Left cardiac atrium (tissue), 4 donors: Measurements from ENCODE around the gene EEF1G. TPM values are rescaled to one million over a fixed set of nuclear protein-coding genes. Genes with fewer than 3 reads are reported as not detected.
A peak's percentile ranks its signal among the peaks of the same experiment; 100 is the strongest.
"Not testable (repeated sequence)": the region's sequence is repeated elsewhere in the genome, so short reads cannot be mapped to it uniquely, and the experiment has no call there.

Experiments used
- ATAC-seq, 2 donors: fragments of 200-7000 bp; cut with Tn5 transposase; one replicate each; pipeline ENCODE4 v1.9.1; 2020; ENCODE audit warnings: mild to moderate bottlenecking in 2 of 2, moderate library complexity in 2 of 2
- DNase-seq: peaks from one replicate; pipeline ENCODE4 v3.0.0-alpha.2; 2020
- intact Hi-C, 2 donors: fragments of 100-400 bp; cut with DNase I; formaldehyde crosslinking; loops; one replicate each; pipeline versions ENCODE4 v1.14.1 to v1.15.1; 2022 to 2023
- long read RNA-seq: library from polyadenylated mRNA; unstranded; transcript quantifications from one replicate; pipeline ENCODE4 v2.0.0, GENCODE V29; 2021
- total RNA-seq, 2 donors: library from RNA; stranded (reverse); fragmentation: NEBNext Ultra II Directional; extraction: Animal tissue kit (Norgen Biotek cat#: 25700); gene quantifications; one replicate each; pipeline ENCODE4 v1.2.1, GENCODE V29; 2021
- donor health status: DM: no; HTN: yes; CAD: no.
- donor health status: DM: no; HTN: yes; CAD: no; lungs with severe emphysema.
- donor health status: DM: yes; HTN: yes; CAD: no.
- donor health status: Dilated cardiomyopathy.

Gene EEF1G
- total RNA-seq = 100 to 1,000 TPM; 833 to 894 TPM
- long read RNA-seq, transcript EEF1G-203 (9 exons, 2,496 nt) = minor isoform, 25 of 2,611 reads
- long read RNA-seq, transcript EEF1G-201 (10 exons, 1,523 nt) = major isoform, 2,572 of 2,611 reads
- long read RNA-seq, partial matches to known transcripts = 2 of 2,611 reads
- long read RNA-seq, other reads (novel, unspliced or antisense) = 12 of 2,611 reads

- intact Hi-C loops = no loop called here
- ATAC-seq (peak; percentile 96 to 98), DNase-seq (peak; percentile 98)
Observed at GRCh38 chr11:62573592-62574362, at the start of gene EEF1G. Gene EEF1G (minus strand): TSS chr11:62573891. CDS start chr11:62573842, 49 bp downstream.

GRCh38 chr11:62622476-62623089 is 48.9 kb upstream of the EEF1G start:
- intact Hi-C loops = no loop called here
- no peak for ATAC-seq

GRCh38 chr11:62621567-62622470 is 48.1 kb upstream of the EEF1G start, which contains the start of gene B3GAT3:
Gene B3GAT3 (minus strand): TSS chr11:62621986. CDS start chr11:62621947, 39 bp downstream.
- intact Hi-C loops = no loop called here
- peak; percentile 99 for DNase-seq
- peak; percentile 99 for ATAC-seq

More at GRCh38 chr11:62622476-62623089, 48.9 kb upstream of the EEF1G start:
- DNase-seq = no peak

- intact Hi-C loops = no loop called here
- no peak for DNase-seq
- no peak for ATAC-seq
Observed at GRCh38 chr11:62621027-62621566, 47.4 kb upstream of the EEF1G start.

- ATAC-seq, DNase-seq, intact Hi-C loops: not testable (repeated sequence)
Observed at GRCh38 chr11:62616957-62617356, 43.3 kb upstream of the EEF1G start.

GRCh38 chr11:62615521-62615920 is 41.8 kb upstream of the EEF1G start:
- intact Hi-C loops = no loop called here
- no peak for ATAC-seq
- DNase-seq = no peak

GRCh38 chr11:62614275-62614674 is 40.6 kb upstream of the EEF1G start:
- DNase-seq = no peak
- no peak for ATAC-seq
- intact Hi-C loops = no loop called here

GRCh38 chr11:62613291-62613778 is 39.6 kb upstream of the EEF1G start:
- ATAC-seq (no peak), DNase-seq (no peak)
- intact Hi-C loops = no loop called here

- ATAC-seq (peak; percentile 90 to 91), DNase-seq (peak; percentile 95)
- intact Hi-C loops = no loop called here
Observed at GRCh38 chr11:62612366-62613290, 38.9 kb upstream of the EEF1G start, which contains the start of the genes EML3 and ROM1. Gene EML3 (minus strand): TSS chr11:62612775. CDS start chr11:62612457, 318 bp downstream. Gene ROM1 (plus strand): TSS chr11:62613257. CDS start chr11:62613282, 25 bp downstream.

- DNase-seq = peak; percentile 82
- peak; percentile 28 to 40 for ATAC-seq
- intact Hi-C loops = no loop called here
Observed at GRCh38 chr11:62611705-62612365, 38.1 kb upstream of the EEF1G start.

GRCh38 chr11:62610814-62611704 is 37.4 kb upstream of the EEF1G start:
- ATAC-seq (no peak), DNase-seq (no peak)
- intact Hi-C loops = no loop called here

GRCh38 chr11:62610403-62610802 is 36.7 kb upstream of the EEF1G start:
- DNase-seq (no peak), ATAC-seq (no peak)
- intact Hi-C loops = no loop called here

GRCh38 chr11:62608776-62609175 is 35.1 kb upstream of the EEF1G start:
- intact Hi-C loops = loop anchor here in 1 of 2 donors (10.0 kb wide), 1 partner anchor 246 kb away; no protein-coding TSS in a partner anchor
- DNase-seq = no peak
- no peak for ATAC-seq

- ATAC-seq (no peak), DNase-seq (no peak)
- intact Hi-C loops = loop anchor here in 1 of 2 donors (10.0 kb wide), 1 partner anchor 247 kb away; no protein-coding TSS in a partner anchor
Observed at GRCh38 chr11:62607714-62608113, 34.0 kb upstream of the EEF1G start.

GRCh38 chr11:62605902-62606301 is 32.2 kb upstream of the EEF1G start:
- intact Hi-C loops = loop anchor here in 1 of 2 donors (10.0 kb wide), 1 partner anchor 249 kb away; no protein-coding TSS in a partner anchor
- no peak for DNase-seq
- no peak for ATAC-seq

GRCh38 chr11:62605467-62605866 is 31.8 kb upstream of the EEF1G start:
- ATAC-seq (no peak), DNase-seq (no peak)
- intact Hi-C loops = loop anchor here in 1 of 2 donors (10.0 kb wide), 1 partner anchor 249 kb away; no protein-coding TSS in a partner anchor
